HEK293 (cell line): ENCODE results near the gene CYTIP.

Experiments
- CTCF ChIA-PET: fragments of 350-600 bp; formaldehyde crosslinking; extraction: SDS; loops from one replicate; lab custom pipeline; 2021; ENCODE audit warnings: antibody characterized with exemption; lab: Yijun Ruan, JAX
- POLR2A ChIA-PET: fragments of 300-600 bp; formaldehyde crosslinking; extraction: SDS; loops from one replicate; lab custom pipeline; 2020; ENCODE audit warnings: antibody characterized with exemption, inconsistent platforms; lab: Yijun Ruan, JAX
- H3K27ac ChIP-seq: fragments of 200-500 bp; sonication (Bioruptor generic); 2 replicates; pipeline ENCODE4 v1.5.1; 2014; ENCODE audit warnings: low read depth, low read length, control low read depth, inconsistent platforms; ENCODE audit errors: extremely low read depth
- H3K36me3 ChIP-seq, 2 experiments: fragments of 200-500 bp in 1 of 2; sonication (Bioruptor generic) in 1 of 2; 1 replicate in 1 of 2; 2 replicates in 1 of 2; pipeline ENCODE4 v1.5.1; 2014 to 2017; ENCODE audit warnings: inconsistent platforms in 2 of 2, low read length in 2 of 2; ENCODE audit not compliant: control insufficient read depth in 2 of 2, insufficient read depth in 1 of 2
- H3K4me1 ChIP-seq: fragments of 200-500 bp; sonication (Bioruptor generic); 2 replicates; pipeline ENCODE4 v1.5.1; 2014; ENCODE audit warnings: mild to moderate bottlenecking, low read length, inconsistent platforms; ENCODE audit not compliant: control insufficient read depth, insufficient read depth
- H3K4me3 ChIP-seq: 2 replicates; pipeline ENCODE4 v1.5.1; 2011; ENCODE audit warnings: low read depth, mild to moderate bottlenecking, control low read depth, low read length, moderate library complexity
- H3K9me3 ChIP-seq: fragments of 200-500 bp; sonication (Bioruptor generic); 2 replicates; pipeline ENCODE4 v1.5.1; 2014; ENCODE audit warnings: low read depth, low read length, inconsistent platforms; ENCODE audit not compliant: control insufficient read depth, insufficient read depth
- GLI4 ChIP-seq: fragments of 450-650 bp; formaldehyde crosslinking; IDR thresholded peaks from 2 replicates; pipeline ENCODE4 v1.5.1; 2016; ENCODE audit warnings: missing biosample characterization, missing genetic modification characterization
- PRDM1 ChIP-seq: fragments of 450-650 bp; formaldehyde crosslinking; IDR thresholded peaks from 2 replicates; pipeline ENCODE4; 2016; ENCODE audit warnings: missing biosample characterization, missing genetic modification characterization
- REPIN1 ChIP-seq: fragments of 450-650 bp; formaldehyde crosslinking; IDR thresholded peaks from 2 replicates; pipeline ENCODE4 v1.5.1; 2017; ENCODE audit warnings: missing biosample characterization, missing genetic modification characterization, low read depth
- SP3 ChIP-seq: fragments of 450-650 bp; formaldehyde crosslinking; IDR thresholded peaks from 2 replicates; pipeline ENCODE4 v1.5.1; 2016; ENCODE audit warnings: missing biosample characterization, missing genetic modification characterization
- SP7 ChIP-seq: fragments of 450-650 bp; formaldehyde crosslinking; IDR thresholded peaks from 2 replicates; pipeline ENCODE4 v1.5.1; 2016; ENCODE audit warnings: missing biosample characterization, missing genetic modification characterization
- TCF7L2 ChIP-seq: IDR thresholded peaks from 2 replicates; pipeline ENCODE4 v1.6.1; 2011; ENCODE audit warnings: low read depth, mild to moderate bottlenecking, inconsistent platforms, low read length, moderate library complexity, borderline replicate concordance
- ZBTB1 ChIP-seq: fragments of 450-650 bp; formaldehyde crosslinking; IDR thresholded peaks from 2 replicates; pipeline ENCODE4 v1.5.1; 2016; ENCODE audit warnings: missing biosample characterization, missing genetic modification characterization
- ZBTB21 ChIP-seq: fragments of 450-650 bp; formaldehyde crosslinking; IDR thresholded peaks from 2 replicates; pipeline ENCODE4 v1.5.1; 2017; ENCODE audit warnings: missing biosample characterization, missing genetic modification characterization
- ZFP69B ChIP-seq: fragments of 450-650 bp; formaldehyde crosslinking; IDR thresholded peaks from 2 replicates; pipeline ENCODE4 v1.5.1; 2016; ENCODE audit warnings: missing biosample characterization, missing genetic modification characterization
- ZNF114 ChIP-seq: fragments of 450-650 bp; formaldehyde crosslinking; IDR thresholded peaks from 2 replicates; pipeline ENCODE4 v1.5.0; 2017; ENCODE audit warnings: missing biosample characterization, missing genetic modification characterization
- ZNF184 ChIP-seq: fragments of 450-650 bp; IDR thresholded peaks from 2 replicates; pipeline ENCODE4 v1.5.1; 2018; ENCODE audit warnings: missing biosample characterization, mild to moderate bottlenecking, missing genetic modification characterization
- ZNF214 ChIP-seq: fragments of 450-650 bp; formaldehyde crosslinking; IDR thresholded peaks from 2 replicates; pipeline ENCODE4 v1.5.1; 2017; ENCODE audit warnings: missing biosample characterization, mild to moderate bottlenecking, missing genetic modification characterization, borderline replicate concordance
- ZNF311 ChIP-seq: fragments of 450-650 bp; formaldehyde crosslinking; IDR thresholded peaks from 2 replicates; pipeline ENCODE4 v1.5.1; 2017; ENCODE audit warnings: missing biosample characterization, missing genetic modification characterization, borderline replicate concordance
- ZNF416 ChIP-seq: fragments of 450-650 bp; formaldehyde crosslinking; IDR thresholded peaks from 2 replicates; pipeline ENCODE4 v1.5.1; 2016; ENCODE audit warnings: missing biosample characterization, missing genetic modification characterization
- ZNF529 ChIP-seq: fragments of 450-650 bp; formaldehyde crosslinking; IDR thresholded peaks from 2 replicates; pipeline ENCODE4 v1.5.1; 2017; ENCODE audit warnings: missing genetic modification characterization, missing biosample characterization; ENCODE audit not compliant: insufficient replicate concordance
- ZNF623 ChIP-seq: fragments of 450-650 bp; formaldehyde crosslinking; IDR thresholded peaks from 2 replicates; pipeline ENCODE4 v1.5.1; 2016; ENCODE audit warnings: missing biosample characterization, missing genetic modification characterization
- ZNF626 ChIP-seq: fragments of 450-650 bp; sonication (Bioruptor Pico); formaldehyde crosslinking; IDR thresholded peaks from 2 replicates; pipeline ENCODE4 v1.5.1; 2018; ENCODE audit warnings: missing biosample characterization, missing genetic modification characterization, inconsistent platforms
- ZSCAN30 ChIP-seq: fragments of 450-650 bp; IDR thresholded peaks from 2 replicates; pipeline ENCODE4 v1.5.1; 2018; ENCODE audit warnings: missing biosample characterization, mild to moderate bottlenecking, missing genetic modification characterization, moderate library complexity
- TF ChIP-seq, protein P1 (sequence below): fragments of 450-650 bp; formaldehyde crosslinking; IDR thresholded peaks from 2 replicates; pipeline ENCODE4 v1.5.1; 2016; ENCODE audit warnings: missing biosample characterization, missing genetic modification characterization, low read depth
- TF ChIP-seq, protein P2 (sequence below): fragments of 450-650 bp; formaldehyde crosslinking; IDR thresholded peaks from 2 replicates; pipeline ENCODE4 v1.5.0; 2017; ENCODE audit warnings: missing biosample characterization, missing genetic modification characterization, borderline replicate concordance
- TF ChIP-seq, protein P3 (sequence below): fragments of 450-650 bp; formaldehyde crosslinking; IDR thresholded peaks from 2 replicates; pipeline ENCODE4 v1.5.1; 2016; ENCODE audit warnings: missing biosample characterization, missing genetic modification characterization, borderline replicate concordance
- TF ChIP-seq, protein P4 (sequence below): fragments of 450-650 bp; formaldehyde crosslinking; IDR thresholded peaks from 2 replicates; pipeline ENCODE4; 2016; ENCODE audit warnings: missing biosample characterization, missing genetic modification characterization

The CYTIP gene

DNA sequence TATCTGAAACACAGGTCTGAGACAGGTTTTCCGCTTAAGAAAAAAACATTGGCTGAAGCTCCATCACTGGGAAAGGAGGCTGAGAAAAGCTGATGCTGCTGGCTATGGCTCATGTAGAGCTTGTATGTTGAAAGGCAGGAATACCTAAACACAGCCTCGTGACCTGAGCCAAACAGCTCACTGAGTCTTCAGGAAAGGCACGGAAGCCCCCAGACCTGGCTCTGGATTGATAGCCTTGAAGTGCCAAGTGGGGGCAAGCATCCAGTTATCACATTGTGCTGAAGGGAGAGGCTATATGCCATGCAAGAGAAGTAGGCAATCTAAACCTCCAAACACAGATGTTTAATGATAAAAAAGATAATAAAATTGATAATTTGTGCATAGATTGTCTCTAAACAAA lies 21.9 kb downstream of the CYTIP start (continued):
- TF ChIP-seq, protein P1, sequence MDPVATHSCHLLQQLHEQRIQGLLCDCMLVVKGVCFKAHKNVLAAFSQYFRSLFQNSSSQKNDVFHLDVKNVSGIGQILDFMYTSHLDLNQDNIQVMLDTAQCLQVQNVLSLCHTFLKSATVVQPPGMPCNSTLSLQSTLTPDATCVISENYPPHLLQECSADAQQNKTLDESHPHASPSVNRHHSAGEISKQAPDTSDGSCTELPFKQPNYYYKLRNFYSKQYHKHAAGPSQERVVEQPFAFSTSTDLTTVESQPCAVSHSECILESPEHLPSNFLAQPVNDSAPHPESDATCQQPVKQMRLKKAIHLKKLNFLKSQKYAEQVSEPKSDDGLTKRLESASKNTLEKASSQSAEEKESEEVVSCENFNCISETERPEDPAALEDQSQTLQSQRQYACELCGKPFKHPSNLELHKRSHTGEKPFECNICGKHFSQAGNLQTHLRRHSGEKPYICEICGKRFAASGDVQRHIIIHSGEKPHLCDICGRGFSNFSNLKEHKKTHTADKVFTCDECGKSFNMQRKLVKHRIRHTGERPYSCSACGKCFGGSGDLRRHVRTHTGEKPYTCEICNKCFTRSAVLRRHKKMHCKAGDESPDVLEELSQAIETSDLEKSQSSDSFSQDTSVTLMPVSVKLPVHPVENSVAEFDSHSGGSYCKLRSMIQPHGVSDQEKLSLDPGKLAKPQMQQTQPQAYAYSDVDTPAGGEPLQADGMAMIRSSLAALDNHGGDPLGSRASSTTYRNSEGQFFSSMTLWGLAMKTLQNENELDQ (tag by site-specific recombination), result no peak
- no peak for TF ChIP-seq REPIN1 (tag by site-specific recombination)
- TF ChIP-seq ZFP69B (tag by site-specific recombination), result no peak
- no peak for TF ChIP-seq SP7 (tag by site-specific recombination)
- no peak for TF ChIP-seq ZNF184 (tag by site-specific recombination)
- TF ChIP-seq ZNF114 (tag by site-specific recombination), result no peak

DNA sequence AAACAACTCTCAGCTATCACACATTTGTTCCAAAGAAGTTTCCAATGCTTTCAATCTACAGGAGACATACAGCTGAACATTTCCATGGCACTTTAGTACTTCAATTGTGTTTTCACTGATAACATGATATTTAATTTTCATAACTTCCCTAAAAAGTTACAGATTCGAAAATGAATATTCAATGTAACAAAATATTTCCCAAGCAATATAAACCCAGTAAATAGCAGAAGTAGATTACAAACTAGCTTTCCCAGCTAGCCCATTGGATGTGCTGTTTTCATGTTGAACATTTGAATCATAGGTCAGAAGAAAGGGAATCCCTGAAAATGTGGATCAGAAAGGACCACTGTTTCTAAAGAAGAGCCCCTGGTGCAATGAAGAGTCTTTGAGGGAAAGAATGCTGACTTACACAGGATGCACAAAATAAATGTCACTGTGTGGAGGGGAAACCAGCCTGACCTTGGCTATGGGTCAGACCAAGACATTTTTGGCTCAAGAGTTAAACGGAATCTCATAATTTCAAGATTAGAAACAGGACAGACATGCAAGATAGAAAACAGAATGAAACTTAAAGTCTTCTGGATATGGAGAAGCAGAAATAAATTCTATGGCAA lies 22.5 kb downstream of the CYTIP start:
- H3K9me3 ChIP-seq, result no peaks in the 10 kb centered on the region
- TF ChIP-seq ZNF626 (tag by site-specific recombination) (no peak), GLI4 (tag by site-specific recombination) (no peak), ZNF529 (no peak), SP3 (tag by site-specific recombination) (no peak), ZSCAN30 (tag by site-specific recombination) (no peak), ZNF214 (tag by site-specific recombination) (no peak), TCF7L2 (no peak), ZBTB21 (tag by site-specific recombination) (no peak), ZNF311 (no peak), ZNF623 (tag by site-specific recombination) (no peak), ZNF416 (tag by site-specific recombination) (no peak), ZBTB1 (tag by site-specific recombination) (no peak), PRDM1 (tag by site-specific recombination) (no peak)
- TF ChIP-seq, protein P2, sequence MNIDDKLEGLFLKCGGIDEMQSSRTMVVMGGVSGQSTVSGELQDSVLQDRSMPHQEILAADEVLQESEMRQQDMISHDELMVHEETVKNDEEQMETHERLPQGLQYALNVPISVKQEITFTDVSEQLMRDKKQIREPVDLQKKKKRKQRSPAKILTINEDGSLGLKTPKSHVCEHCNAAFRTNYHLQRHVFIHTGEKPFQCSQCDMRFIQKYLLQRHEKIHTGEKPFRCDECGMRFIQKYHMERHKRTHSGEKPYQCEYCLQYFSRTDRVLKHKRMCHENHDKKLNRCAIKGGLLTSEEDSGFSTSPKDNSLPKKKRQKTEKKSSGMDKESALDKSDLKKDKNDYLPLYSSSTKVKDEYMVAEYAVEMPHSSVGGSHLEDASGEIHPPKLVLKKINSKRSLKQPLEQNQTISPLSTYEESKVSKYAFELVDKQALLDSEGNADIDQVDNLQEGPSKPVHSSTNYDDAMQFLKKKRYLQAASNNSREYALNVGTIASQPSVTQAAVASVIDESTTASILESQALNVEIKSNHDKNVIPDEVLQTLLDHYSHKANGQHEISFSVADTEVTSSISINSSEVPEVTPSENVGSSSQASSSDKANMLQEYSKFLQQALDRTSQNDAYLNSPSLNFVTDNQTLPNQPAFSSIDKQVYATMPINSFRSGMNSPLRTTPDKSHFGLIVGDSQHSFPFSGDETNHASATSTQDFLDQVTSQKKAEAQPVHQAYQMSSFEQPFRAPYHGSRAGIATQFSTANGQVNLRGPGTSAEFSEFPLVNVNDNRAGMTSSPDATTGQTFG (tag by site-specific recombination), result no peak
- TF ChIP-seq, protein P3, sequence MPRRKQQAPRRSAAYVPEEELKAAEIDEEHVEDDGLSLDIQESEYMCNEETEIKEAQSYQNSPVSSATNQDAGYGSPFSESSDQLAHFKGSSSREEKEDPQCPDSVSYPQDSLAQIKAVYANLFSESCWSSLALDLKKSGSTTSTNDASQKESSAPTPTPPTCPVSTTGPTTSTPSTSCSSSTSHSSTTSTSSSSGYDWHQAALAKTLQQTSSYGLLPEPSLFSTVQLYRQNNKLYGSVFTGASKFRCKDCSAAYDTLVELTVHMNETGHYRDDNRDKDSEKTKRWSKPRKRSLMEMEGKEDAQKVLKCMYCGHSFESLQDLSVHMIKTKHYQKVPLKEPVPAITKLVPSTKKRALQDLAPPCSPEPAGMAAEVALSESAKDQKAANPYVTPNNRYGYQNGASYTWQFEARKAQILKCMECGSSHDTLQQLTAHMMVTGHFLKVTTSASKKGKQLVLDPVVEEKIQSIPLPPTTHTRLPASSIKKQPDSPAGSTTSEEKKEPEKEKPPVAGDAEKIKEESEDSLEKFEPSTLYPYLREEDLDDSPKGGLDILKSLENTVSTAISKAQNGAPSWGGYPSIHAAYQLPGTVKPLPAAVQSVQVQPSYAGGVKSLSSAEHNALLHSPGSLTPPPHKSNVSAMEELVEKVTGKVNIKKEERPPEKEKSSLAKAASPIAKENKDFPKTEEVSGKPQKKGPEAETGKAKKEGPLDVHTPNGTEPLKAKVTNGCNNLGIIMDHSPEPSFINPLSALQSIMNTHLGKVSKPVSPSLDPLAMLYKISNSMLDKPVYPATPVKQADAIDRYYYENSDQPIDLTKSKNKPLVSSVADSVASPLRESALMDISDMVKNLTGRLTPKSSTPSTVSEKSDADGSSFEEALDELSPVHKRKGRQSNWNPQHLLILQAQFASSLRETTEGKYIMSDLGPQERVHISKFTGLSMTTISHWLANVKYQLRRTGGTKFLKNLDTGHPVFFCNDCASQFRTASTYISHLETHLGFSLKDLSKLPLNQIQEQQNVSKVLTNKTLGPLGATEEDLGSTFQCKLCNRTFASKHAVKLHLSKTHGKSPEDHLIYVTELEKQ (tag by site-specific recombination), result no peak
- TF ChIP-seq, protein P4, sequence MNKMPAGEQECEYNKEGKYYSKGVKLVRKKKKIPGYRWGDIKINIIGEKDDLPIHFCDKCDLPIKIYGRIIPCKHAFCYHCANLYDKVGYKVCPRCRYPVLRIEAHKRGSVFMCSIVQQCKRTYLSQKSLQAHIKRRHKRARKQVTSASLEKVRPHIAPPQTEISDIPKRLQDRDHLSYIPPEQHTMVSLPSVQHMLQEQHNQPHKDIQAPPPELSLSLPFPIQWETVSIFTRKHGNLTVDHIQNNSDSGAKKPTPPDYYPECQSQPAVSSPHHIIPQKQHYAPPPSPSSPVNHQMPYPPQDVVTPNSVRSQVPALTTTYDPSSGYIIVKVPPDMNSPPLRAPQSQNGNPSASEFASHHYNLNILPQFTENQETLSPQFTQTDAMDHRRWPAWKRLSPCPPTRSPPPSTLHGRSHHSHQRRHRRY (tag by site-specific recombination), result no peak

More for the DNA sequence above, 22.5 kb downstream of the CYTIP start:
- no peak overlapping the region for H3K4me3 ChIP-seq
- H3K36me3 ChIP-seq, result no peaks in the 10 kb centered on the region
- no peaks in the 10 kb centered on the region for H3K4me1 ChIP-seq
- ChIA-PET CTCF (no interaction called here), POLR2A (no interaction called here)
- no peak overlapping the region for H3K27ac ChIP-seq
